T-helper 17 cell (primary cell): Measurements from ENCODE around the gene PGAP1. TPM values are rescaled to one million over a fixed set of nuclear protein-coding genes. Genes with fewer than 3 reads are reported as not detected.

Source experiments
- ATAC-seq: fragments of 150-1000 bp; cut with Tn5 transposase; 2 replicates; pipeline ENCODE4 v1.10.0; 2021; ENCODE audit warnings: mild to moderate bottlenecking, moderate library complexity
- DNase-seq, 3 donors: peaks; one replicate each; pipeline versions ENCODE4 v3.0.0 to v3.0.0-alpha.2; 2020 to 2021
- H3K9me3 ChIP-seq: one replicate; pipeline ENCODE4 v1.7.0; 2013; ENCODE audit warnings: low read length, mild to moderate bottlenecking; ENCODE audit not compliant: control insufficient read depth, poor library complexity, severe bottlenecking
- H3K27ac Mint-ChIP-seq: one replicate; pipeline ENCODE4 v1.8.0; 2022; ENCODE audit warnings: mild to moderate bottlenecking, moderate library complexity, mixed read lengths
- H3K27me3 Mint-ChIP-seq: one replicate; pipeline ENCODE4 v1.8.0; 2022; ENCODE audit warnings: mixed read lengths
- H3K36me3 Mint-ChIP-seq: one replicate; pipeline ENCODE4 v1.8.0; 2022; ENCODE audit warnings: low read depth, mixed read lengths
- H3K4me1 Mint-ChIP-seq: one replicate; pipeline ENCODE4 v1.8.0; 2022; ENCODE audit warnings: mild to moderate bottlenecking, mixed read lengths
- H3K4me3 Mint-ChIP-seq: one replicate; pipeline ENCODE4 v1.8.0; 2022; ENCODE audit warnings: mild to moderate bottlenecking, moderate library complexity, mixed read lengths
- total RNA-seq, 4 donors: library from RNA in 2 of 4; stranded (reverse) in 2 of 4; gene quantifications; one replicate each; pipeline ENCODE4 v1.2.3 and lab custom pipeline; 2022 to 2026

PGAP1 gene
- total RNA-seq, 2 donors from 2014 or later: 14.9 to 17.7 TPM

DNA sequence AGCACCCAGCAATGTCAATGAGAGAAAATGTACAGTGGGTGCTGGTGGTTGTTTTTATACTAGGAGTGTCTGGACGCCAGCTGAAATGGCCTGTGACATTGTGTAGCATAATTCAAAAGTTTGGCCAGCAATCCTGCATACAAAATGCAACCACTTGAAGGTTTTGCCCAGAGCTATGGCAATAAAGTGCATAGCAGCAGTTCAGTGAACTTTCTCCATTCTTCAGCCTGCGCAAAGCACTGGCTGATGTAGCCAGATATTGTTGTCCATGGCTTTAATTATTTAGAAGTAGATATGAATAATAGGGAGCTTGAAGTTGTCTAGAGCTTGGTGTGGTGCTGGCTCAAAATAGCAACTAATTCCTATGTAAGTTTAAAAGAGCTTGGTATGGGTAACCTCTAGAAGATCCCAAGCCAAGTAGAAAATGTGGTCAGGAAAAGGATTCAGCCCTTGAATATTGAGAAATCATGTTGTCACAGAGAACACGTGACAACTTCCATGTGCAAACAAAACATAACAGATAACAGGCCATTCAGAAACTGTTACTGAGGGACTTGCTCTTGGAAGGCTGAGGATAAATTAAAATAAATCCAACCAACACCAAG lies 33.3 kb upstream of the PGAP1 start:
- H3K4me3 Mint-ChIP-seq: no peak overlapping the region
- peaks cover 8% of the 10 kb centered on the region for H3K4me1 Mint-ChIP-seq
- no peak for ATAC-seq
- H3K27ac Mint-ChIP-seq: no peak overlapping the region
- no peaks in the 10 kb centered on the region for H3K9me3 ChIP-seq
- H3K27me3 Mint-ChIP-seq: peaks cover 7% of the 10 kb centered on the region
- no peak for DNase-seq
- no peaks in the 10 kb centered on the region for H3K36me3 Mint-ChIP-seq

DNA sequence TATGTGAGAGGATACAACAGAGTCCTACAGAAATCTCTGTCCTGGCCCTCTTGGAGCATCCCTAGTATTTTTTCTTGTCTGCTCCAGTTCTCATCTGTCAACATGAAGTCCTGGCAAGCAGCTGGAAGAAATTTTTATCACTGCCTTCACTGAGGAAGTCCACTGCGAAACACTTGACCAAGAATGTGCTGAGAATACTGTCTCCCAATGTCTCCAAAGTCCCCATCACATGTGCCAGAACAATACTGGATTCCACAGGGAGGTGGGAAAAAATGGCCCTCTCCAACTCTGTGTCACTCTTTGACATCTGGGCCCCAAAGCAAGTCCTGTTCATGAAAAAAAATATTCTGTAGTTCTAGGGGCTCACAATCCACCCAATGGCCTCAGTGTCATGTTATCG lies 32.8 kb upstream of the PGAP1 start:
- Mint-ChIP-seq H3K36me3 (no peaks in the 10 kb centered on the region), H3K27ac (no peak overlapping the region), H3K4me1 (peaks cover 8% of the 10 kb centered on the region), H3K27me3 (peaks cover 7% of the 10 kb centered on the region), H3K4me3 (no peak overlapping the region)
- H3K9me3 ChIP-seq: no peaks in the 10 kb centered on the region
- DNase-seq (no peak), ATAC-seq (no peak)

DNA sequence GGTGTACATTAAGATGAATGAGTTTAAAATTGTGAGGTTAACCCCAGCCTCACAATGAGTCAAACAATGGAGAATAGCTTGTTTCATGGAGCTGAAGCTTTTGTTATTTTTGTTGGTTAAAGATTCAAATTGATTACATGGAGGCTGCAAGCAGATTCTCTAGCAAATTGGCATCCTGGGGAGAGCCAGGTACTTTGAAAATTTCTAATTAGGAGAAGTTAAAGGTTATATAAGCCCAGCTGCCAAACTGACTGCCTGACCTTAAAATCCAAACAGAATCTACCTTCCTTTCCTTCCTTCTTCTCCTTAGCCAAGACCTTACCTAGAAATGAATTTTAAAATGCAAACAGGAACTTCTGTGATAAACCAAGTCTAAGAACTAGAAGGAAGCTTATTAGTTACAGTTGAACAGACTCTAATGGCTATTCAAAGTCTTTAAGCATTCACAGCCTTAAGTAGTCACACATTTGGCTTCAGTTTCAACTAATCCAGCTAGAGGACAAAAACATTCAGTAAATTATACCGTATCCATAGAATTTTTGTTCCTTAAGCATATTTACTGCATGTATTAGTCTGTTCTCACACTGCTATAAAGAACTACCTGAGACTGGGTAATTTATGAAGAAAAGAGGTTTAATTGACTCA lies 31.5 kb upstream of the PGAP1 start:
- no peak for ATAC-seq
- Mint-ChIP-seq H3K4me3 (no peak overlapping the region), H3K27me3 (peaks cover 7% of the 10 kb centered on the region)

GRCh38 chr2:196957442-196957841 lies 30.9 kb upstream of the PGAP1 start:
- H3K9me3 ChIP-seq: no peaks in the 10 kb centered on the region
- H3K36me3 Mint-ChIP-seq: no peaks in the 10 kb centered on the region
- H3K27me3 Mint-ChIP-seq: peaks cover 7% of the 10 kb centered on the region
- no peak overlapping the region for H3K27ac Mint-ChIP-seq
- peaks cover 6% of the 10 kb centered on the region for H3K4me1 Mint-ChIP-seq
- DNase-seq (no peak), ATAC-seq (no peak)
- H3K4me3 Mint-ChIP-seq: no peak overlapping the region

More for the DNA sequence above, 31.5 kb upstream of the PGAP1 start:
- H3K9me3 ChIP-seq: no peaks in the 10 kb centered on the region
- no peaks in the 10 kb centered on the region for H3K36me3 Mint-ChIP-seq
- H3K4me1 Mint-ChIP-seq: peaks cover 6% of the 10 kb centered on the region
- H3K27ac Mint-ChIP-seq: no peak overlapping the region
- DNase-seq: no peak

- ATAC-seq (no peak), DNase-seq (no peak)
- H3K27ac Mint-ChIP-seq: no peak overlapping the region
- H3K9me3 ChIP-seq: no peaks in the 10 kb centered on the region
- no peaks in the 10 kb centered on the region for H3K36me3 Mint-ChIP-seq
- H3K4me3 Mint-ChIP-seq: no peak overlapping the region
- H3K27me3 Mint-ChIP-seq: peaks cover 7% of the 10 kb centered on the region
- peaks cover 3% of the 10 kb centered on the region for H3K4me1 Mint-ChIP-seq
Observed at GRCh38 chr2:196956069-196956468, 29.6 kb upstream of the PGAP1 start.

GRCh38 chr2:196955036-196955435 lies 28.5 kb upstream of the PGAP1 start:
- no peaks in the 10 kb centered on the region for H3K36me3 Mint-ChIP-seq
- DNase-seq: no peak
- H3K4me3 Mint-ChIP-seq: no peak overlapping the region
- no peak overlapping the region for H3K27ac Mint-ChIP-seq
- ATAC-seq: no peak
- H3K9me3 ChIP-seq: no peaks in the 10 kb centered on the region
- H3K27me3 Mint-ChIP-seq: peaks cover 7% of the 10 kb centered on the region
- H3K4me1 Mint-ChIP-seq: peaks cover 3% of the 10 kb centered on the region

DNA sequence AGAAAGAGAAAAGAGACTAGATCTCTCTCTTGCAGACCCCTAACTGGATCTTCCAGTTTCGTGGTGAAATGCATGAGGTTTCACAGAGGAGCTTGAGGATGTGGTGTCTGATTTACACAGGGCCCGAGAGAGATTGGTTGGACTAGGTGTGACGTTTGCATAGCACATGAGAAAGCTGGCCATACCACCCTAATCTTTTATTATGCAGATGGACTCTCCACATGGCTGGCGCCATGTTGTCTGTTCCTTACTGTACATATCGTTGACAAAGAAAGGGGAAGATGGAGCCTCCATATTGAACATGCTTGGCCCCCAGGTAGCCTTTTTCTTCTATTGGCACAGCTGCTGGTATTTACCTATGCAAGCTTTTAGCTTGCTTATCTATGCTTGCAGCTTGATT lies 27.5 kb upstream of the PGAP1 start:
- peaks cover 7% of the 10 kb centered on the region for H3K27me3 Mint-ChIP-seq
- H3K9me3 ChIP-seq: no peaks in the 10 kb centered on the region
- H3K36me3 Mint-ChIP-seq: no peaks in the 10 kb centered on the region
- DNase-seq: no peak
- no peak overlapping the region for H3K4me3 Mint-ChIP-seq
- no peak for ATAC-seq
- H3K4me1 Mint-ChIP-seq: peaks cover 3% of the 10 kb centered on the region
- no peak overlapping the region for H3K27ac Mint-ChIP-seq

GRCh38 chr2:196952936-196953335 lies 26.4 kb upstream of the PGAP1 start:
- Mint-ChIP-seq H3K4me1 (peaks cover 3% of the 10 kb centered on the region), H3K27me3 (peaks cover 7% of the 10 kb centered on the region), H3K27ac (no peak overlapping the region), H3K4me3 (no peak overlapping the region), H3K36me3 (no peaks in the 10 kb centered on the region)
- no peak for DNase-seq
- no peak for ATAC-seq
- H3K9me3 ChIP-seq: no peaks in the 10 kb centered on the region

- H3K9me3 ChIP-seq: no peaks in the 10 kb centered on the region
- ATAC-seq (no peak), DNase-seq (no peak)
- H3K36me3 Mint-ChIP-seq: no peaks in the 10 kb centered on the region
- peaks cover 7% of the 10 kb centered on the region for H3K27me3 Mint-ChIP-seq
- peaks cover 3% of the 10 kb centered on the region for H3K4me1 Mint-ChIP-seq
- H3K4me3 Mint-ChIP-seq: no peak overlapping the region
- no peak overlapping the region for H3K27ac Mint-ChIP-seq
Observed at GRCh38 chr2:196951973-196952372, 25.5 kb upstream of the PGAP1 start.

- H3K36me3 Mint-ChIP-seq: no peaks in the 10 kb centered on the region
- DNase-seq (no peak), ATAC-seq (no peak)
- no peaks in the 10 kb centered on the region for H3K4me1 Mint-ChIP-seq
- H3K27ac Mint-ChIP-seq: no peak overlapping the region
- no peaks in the 10 kb centered on the region for H3K9me3 ChIP-seq
- H3K4me3 Mint-ChIP-seq: no peak overlapping the region
- H3K27me3 Mint-ChIP-seq: no peaks in the 10 kb centered on the region
Observed at GRCh38 chr2:196949116-196949515, 22.6 kb upstream of the PGAP1 start.

GRCh38 chr2:196944570-196944969 lies 18.1 kb upstream of the PGAP1 start:
- peak overlapping the region; percentile 12 for H3K4me3 Mint-ChIP-seq
- H3K36me3 Mint-ChIP-seq: peaks cover 2% of the 10 kb centered on the region
- no peaks in the 10 kb centered on the region for H3K9me3 ChIP-seq
- no peak overlapping the region for H3K27ac Mint-ChIP-seq
- DNase-seq: no peak
- H3K27me3 Mint-ChIP-seq: peaks cover 5% of the 10 kb centered on the region
- ATAC-seq: no peak
- H3K4me1 Mint-ChIP-seq: peaks cover 2% of the 10 kb centered on the region

- peaks cover 5% of the 10 kb centered on the region for H3K27me3 Mint-ChIP-seq
- no peak overlapping the region for H3K4me3 Mint-ChIP-seq
- H3K4me1 Mint-ChIP-seq: peaks cover 2% of the 10 kb centered on the region
- peaks cover 2% of the 10 kb centered on the region for H3K36me3 Mint-ChIP-seq
- H3K27ac Mint-ChIP-seq: no peak overlapping the region
- H3K9me3 ChIP-seq: no peaks in the 10 kb centered on the region
- no peak for DNase-seq
- ATAC-seq: no peak
Observed at GRCh38 chr2:196941398-196942078, 15.0 kb upstream of the PGAP1 start.

- Mint-ChIP-seq H3K4me3 (no peak overlapping the region), H3K4me1 (peaks cover 5% of the 10 kb centered on the region), H3K27ac (no peak overlapping the region), H3K27me3 (peaks cover 5% of the 10 kb centered on the region), H3K36me3 (peaks cover 2% of the 10 kb centered on the region)
- ATAC-seq: no peak
- H3K9me3 ChIP-seq: no peaks in the 10 kb centered on the region
- DNase-seq: no peak
Observed at GRCh38 chr2:196939371-196939770, 12.9 kb upstream of the PGAP1 start.

GRCh38 chr2:196935432-196935831 lies 8.9 kb upstream of the PGAP1 start:
- ATAC-seq: peak; percentile 80
- H3K4me1 Mint-ChIP-seq: peaks cover 5% of the 10 kb centered on the region
- no peak for DNase-seq
- H3K27me3 Mint-ChIP-seq: peaks cover 5% of the 10 kb centered on the region
- H3K27ac Mint-ChIP-seq: peak overlapping the region; percentile 69
- peaks cover 2% of the 10 kb centered on the region for H3K36me3 Mint-ChIP-seq
- no peak overlapping the region for H3K4me3 Mint-ChIP-seq
- no peaks in the 10 kb centered on the region for H3K9me3 ChIP-seq
